ENCODE measurements around the gene DEAF1.
"Not testable (repeated sequence)": the region's sequence is repeated elsewhere in the genome, so short reads cannot be mapped to it uniquely, and the experiment has no call there.

Gene DEAF1

DNA sequence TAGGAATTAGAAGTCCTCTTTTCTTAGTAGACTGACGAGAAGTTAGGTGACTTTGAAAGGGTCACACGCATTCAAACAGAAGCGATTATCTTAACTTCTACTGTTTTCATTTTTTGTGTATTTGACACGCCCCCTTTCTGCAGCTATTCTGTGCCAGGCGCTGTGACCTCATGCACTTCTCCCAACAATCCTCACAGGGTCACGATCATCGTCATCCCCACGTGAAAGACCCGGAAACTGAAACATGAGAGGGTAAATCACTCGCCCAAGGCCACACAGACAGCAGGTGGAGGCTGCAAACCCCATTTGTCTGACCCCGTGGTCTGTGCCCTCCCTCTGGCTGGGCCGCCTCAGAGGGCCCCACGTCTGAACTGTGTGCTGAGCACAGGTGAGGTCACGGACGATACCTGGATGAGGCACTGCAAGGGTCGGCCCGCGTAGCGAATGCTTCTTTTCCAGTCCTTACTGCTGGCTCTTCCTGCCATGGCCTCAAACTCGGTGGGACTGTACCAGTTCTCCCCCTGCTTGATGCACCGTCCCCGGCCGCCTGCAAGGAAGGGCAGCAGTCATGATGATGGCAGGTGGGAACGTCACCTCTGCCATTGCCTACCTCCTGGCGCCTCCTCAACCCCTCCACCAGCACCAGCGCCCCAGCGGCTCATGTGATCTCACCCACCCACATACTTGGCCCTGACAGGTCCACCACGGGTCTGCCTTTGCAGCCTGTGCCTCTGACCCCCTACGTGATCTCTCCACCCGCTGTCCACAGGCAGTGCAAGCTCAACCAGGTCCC, 8.4 kb downstream of the DEAF1 start:
- DNase-seq (ENCODE audit: low read depth in 2 of 2, low spot score in 1 of 2) = no peak

DNA sequence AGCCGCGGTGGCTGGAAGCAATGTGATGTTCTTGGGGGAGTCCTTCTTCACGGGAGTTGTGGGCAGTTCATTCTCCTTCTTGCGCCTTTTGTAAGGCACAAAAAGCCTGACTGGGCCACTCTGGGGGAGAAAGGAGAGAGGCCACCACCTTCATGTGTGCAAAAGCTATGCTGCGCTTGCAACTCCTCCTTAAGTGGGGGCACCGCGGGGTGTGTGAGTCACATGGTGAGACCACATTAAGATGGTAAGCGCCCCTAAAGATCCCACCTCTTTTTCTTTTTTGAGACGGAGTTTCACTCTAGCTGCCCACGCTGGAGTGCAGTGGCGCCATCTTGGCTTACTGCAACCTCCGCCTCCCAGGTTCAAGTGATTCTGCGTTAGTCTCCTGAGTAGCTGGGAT, 14.1 kb downstream of the DEAF1 start:
- DNase-seq (ENCODE audit: low read depth in 2 of 2, low spot score in 1 of 2) = no peak

DNA sequence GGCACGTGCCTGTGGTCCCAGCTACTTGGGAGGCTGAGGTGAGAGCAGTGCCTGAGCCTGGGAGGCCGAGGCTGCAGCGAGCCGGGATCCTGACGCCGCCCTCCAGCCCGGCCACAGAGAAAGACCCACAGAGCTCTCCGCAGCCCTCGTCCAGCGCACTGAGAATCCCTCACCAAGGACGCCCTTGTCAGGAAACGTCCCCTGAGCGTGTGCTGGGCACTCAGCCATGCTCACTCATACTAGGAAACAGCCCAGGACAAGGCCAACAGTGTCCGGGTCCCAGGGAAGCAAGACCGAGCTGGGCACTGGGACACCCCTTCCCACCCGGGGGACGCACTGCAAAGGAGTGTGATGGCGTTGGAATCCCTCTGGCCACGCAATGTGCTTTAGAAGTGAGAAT, 14.5 kb downstream of the DEAF1 start:
- no peak for DNase-seq (ENCODE audit: low read depth in 2 of 2, low spot score in 1 of 2)

DNA sequence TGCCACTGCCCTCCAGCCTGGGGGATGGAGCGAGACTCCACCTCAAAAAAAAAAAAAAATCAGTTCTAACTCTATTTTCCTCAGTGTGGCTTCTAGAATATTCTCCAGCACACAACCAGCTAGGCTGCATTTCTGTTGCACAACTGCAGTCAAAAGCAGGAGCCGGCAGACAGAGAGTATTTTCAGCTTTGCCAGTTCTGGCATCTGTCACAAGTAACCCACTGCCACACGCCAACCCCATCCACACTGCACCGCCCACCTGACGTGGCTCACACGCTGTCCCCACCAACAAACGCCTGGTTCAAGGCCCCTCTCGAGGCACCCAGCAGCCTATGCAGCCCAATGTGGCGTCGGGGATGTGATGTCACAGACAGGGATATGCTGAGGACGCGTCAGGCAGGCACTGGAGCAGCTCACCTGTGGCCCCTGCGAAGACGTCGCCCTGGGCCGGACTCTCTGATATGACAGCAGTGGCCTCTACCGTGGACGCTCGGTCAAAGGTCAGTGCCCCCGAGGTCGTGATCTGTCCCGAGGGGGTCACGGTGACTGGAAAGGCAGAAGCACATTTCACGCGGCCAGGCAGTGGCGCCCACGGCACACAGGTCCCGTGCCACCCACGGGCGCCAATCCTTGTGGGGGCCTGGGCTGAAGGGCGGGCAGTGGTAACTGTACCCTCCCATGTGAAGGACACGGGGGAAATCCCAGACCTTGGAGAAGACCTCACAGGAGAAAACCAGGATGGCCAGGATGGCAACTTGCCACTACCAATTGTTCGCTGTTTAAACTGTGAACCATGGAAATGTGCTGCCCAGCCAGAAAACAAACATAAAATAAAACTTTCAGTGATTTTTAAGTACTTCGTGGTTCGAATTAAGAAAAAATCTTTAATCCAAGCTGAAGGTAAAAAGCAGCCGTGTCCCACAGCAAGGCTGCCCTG, 15.5 kb downstream of the DEAF1 start:
- DNase-seq (ENCODE audit: low read depth in 2 of 2, low spot score in 1 of 2) = no peak

DNA sequence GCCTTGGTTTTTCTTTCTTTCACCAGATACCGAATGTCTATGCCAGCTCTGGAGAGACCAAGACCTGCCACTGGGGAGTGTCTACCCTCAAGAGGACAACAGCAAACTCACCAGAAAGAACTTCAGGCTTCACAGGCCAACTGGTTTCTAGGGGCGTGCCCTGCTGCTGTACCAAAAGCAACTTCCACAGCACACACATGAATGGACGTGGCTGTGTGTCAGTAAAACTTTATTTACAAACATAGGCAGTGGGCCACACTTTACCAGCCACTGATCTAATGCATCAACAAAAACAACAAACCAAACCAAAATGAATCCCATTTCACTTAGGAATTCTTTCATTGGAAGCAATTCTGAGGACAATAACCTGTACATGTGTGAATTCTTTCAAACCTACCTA, 16.7 kb downstream of the DEAF1 start:
- no peak for DNase-seq (ENCODE audit: low read depth in 2 of 2, low spot score in 1 of 2)

DNA sequence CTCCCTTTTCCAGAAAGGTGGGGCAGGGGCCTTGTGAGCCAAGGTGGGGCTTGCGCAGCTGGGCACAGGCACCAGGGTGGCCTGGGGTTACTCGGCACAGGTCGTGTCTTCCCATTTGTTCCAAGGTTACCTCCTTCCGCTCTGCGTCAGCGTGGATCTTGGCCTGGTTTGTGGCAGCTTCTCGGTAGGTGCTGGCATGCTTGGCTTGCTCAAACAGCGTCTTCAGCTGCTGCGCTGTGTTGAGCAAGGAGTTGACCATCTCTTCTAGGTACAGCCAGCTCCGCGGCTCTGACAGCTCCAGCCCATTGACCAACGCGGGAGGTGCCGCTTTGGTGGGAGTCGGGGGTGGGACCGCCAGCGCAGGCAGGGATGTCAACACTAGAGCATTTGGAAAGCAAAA, 20.6 kb downstream of the DEAF1 start:
- no peak for DNase-seq (ENCODE audit: low read depth in 2 of 2, low spot score in 1 of 2)

DNA sequence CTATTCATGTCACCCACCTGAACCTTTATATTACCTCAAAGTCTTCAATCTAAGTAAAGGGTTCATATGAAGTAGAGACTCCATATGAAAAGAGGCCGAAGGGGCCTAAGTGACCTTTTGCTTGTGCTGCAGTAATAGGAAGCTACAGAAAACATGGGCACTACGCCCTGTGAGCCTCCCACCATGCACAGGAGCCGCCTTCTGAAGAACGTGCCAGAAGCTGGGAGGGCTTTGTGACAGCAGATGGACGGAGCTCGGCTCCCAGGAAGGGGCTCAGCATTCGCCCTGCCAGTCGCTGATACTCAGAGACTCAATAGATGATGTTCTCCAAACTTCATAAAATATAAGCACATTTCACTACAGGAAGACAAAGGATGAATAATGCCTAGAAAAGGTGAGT, 21.2 kb downstream of the DEAF1 start:
- no peak for DNase-seq (ENCODE audit: low read depth in 2 of 2, low spot score in 1 of 2)

DNA sequence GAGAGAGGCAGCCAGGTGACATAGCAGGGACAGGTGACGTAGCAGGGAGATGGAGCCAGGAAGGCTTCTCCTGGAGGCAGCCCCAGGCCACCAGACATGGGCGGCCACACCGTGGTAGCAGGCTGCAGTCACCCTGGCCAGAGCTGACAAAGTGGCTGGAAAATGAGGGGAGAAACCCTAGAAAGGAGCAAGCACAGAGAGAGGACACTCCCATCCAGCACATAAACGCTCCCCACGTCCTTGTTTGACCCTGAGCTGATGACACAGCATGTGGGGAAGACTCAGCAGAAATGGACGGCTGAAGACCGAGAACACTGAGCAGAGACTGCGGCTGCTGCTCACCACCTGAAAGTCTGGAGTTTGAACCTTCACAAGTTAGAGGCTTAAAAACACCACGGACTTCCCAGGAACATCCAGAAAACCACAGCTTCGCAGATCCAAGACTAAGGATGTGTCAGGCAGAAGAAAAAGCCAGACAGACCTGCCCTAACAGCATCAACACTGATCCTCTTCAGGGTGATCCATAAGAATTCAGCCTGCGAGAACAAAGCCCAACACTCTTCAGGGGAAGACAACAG, 29.2 kb downstream of the DEAF1 start:
- DNase-seq (ENCODE audit: low read depth in 2 of 2, low spot score in 1 of 2) = no peak

DNA sequence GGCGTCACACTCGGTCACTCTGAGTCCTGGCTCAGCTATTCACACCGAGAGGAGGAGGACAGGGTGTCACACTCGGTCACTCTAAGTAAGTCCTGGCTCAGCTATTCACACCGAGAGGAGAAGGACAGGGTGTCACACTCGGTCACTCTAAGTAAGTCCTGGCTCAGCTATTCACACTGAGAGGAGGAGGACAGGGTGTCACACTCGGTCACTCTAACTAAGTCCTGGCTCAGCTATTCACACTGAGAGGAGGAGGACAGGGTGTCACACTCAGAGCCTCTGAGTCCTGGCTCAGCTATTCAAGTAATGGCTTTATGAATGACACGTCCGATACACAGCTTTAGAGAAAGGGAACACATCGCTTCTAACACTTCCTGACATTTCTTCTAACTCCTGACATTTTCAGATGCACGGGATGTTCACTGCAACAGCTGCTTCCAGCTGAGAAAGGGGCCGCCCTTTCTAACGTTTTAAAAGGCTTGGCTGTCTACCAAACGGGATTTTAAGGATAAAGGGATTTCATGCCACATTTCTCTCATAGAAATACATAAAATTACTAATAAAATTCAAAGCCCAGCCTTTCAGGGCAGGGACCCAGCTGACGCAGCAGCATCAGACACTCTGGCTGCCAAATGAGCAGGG, 29.8 kb downstream of the DEAF1 start:
- DNase-seq (ENCODE audit: low read depth in 2 of 2, low spot score in 1 of 2) = no peak

DNA sequence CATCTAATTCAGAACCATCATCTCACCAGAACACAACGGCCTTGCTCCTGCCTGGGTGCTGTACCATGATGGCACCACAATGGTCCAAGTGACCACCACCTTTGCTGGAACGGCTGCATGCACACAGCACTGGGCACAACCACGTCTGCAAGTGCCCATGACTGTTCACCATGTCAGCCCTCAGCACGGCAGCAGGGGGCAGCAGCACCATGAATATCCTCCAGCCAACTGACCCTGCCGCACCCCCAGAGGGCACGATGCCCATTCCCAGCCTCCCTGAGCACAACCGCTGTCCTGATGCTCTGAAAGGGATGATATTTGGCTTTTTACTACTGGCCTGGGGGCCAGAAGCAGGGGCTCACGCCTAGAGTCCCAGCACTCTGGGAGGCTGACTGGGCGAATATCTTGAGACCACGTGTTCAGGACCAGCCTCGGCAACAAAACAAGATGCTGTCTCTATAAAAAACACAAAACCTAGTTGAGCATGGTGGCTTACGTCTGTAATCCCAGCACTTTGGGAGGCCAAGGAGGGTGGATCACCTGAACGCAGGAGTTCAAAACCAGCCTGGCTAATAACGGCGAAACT, 32.2 kb downstream of the DEAF1 start:
- DNase-seq (ENCODE audit: low read depth in 2 of 2, low spot score in 1 of 2) = no peak

DNA sequence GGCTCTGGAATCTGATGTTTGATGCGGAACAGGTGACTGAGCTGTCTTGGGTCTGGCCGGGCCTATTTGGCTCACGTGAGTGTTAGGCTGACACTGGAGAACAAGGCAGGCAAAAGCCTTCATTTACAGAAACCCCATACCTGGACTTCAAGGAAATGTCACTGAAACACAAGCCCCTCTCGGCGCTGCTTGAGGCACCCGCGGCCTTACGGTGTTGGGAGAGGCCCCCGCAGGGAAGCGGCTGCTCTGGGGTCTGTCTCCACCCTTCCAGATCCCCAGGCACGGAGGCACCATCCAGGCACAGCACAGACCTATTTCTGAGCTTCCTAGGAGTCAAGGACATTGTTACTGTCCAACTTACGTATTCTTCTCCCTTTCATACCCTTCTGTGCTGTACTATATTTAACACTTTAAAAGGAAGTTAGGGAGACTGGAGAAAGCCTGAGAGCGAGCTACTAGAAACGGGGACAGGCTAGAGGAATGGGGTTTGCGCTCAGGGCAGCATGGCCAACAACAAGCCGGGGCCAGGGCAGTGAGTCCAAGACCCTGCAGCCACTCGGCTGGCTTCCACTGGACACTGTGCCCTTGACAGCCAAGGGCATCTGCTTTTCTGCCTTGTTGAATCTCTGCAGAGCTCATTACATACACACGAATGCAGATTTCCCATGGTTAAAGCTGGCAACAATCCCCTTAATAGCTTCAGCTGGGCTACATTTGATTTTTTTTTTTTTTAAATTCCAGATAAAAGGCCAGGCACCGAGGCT, 34.2 kb downstream of the DEAF1 start:
- no peak for DNase-seq (ENCODE audit: low read depth in 2 of 2, low spot score in 1 of 2)

DNA sequence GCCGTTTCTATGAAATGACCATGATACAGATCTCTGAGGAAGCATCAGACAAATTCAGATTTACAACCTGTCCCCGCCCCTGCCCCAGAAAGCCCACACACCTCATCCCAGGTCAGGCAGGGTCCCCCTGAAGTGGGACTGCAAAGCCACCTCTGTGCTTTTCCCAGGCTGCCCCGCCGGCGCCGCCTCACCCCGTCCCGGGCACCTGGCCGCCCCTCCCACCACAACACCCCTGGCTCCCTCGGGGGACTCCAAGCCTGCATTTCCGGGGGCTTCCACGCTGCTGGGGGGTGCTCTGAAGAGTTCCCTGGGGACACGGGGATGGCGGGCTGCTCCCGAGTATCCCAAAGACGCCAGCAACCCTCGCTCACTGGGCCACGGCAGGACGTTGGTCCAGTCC, 34.7 kb downstream of the DEAF1 start:
- DNase-seq (ENCODE audit: low read depth in 2 of 2, low spot score in 1 of 2) = no peak

DNA sequence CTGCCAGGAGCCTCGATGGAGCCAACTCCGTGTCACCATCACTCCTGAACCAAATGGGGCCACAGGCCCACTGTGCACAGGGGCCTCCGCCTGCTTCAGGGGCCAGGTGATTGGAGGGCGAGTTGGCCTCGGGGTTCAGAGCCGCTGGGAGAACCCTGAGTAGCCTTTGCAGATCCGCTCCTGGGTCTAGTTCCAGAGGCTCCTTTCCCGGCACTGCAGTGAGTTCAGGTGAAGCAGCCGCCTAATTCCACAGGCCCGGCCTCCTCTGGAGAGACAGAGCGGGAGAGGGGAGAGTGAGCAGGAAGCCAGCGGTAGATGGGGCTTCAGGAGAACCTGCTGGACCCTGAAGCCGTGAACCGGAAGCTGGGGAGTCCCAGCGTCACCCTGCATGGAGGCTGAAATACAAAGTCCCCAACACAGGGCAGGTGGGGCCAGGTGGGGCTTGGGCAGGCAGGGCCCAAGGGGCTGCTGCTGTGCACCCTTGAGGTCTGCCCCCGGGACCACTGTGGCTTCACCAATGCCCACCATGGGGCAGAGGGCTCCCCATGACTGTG, 35.4 kb downstream of the DEAF1 start:
- no peak for DNase-seq (ENCODE audit: low read depth in 2 of 2, low spot score in 1 of 2)

DNA sequence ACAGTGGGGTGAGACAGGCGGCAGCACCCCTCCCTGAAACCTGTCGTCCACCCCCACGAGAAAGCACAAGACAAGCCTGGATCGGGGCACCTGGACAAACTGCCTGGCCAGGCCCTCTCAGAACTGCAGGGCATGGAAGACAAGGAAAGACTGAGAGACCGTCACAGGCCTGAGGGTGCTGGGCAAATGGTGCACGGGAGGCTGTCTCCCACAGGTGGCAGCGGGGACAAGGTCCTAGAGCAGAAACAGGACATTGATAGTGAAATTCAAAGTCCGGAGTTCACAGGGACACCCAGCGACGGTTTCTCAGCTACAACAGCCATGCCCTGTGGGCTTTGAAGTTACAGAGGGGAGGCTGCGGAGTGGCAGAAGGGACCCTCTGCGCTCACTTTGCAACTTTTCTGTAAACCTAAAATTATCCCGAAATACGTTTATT, 37.3 kb downstream of the DEAF1 start:
- no peak for DNase-seq (ENCODE audit: low read depth in 2 of 2, low spot score in 1 of 2)

DNA sequence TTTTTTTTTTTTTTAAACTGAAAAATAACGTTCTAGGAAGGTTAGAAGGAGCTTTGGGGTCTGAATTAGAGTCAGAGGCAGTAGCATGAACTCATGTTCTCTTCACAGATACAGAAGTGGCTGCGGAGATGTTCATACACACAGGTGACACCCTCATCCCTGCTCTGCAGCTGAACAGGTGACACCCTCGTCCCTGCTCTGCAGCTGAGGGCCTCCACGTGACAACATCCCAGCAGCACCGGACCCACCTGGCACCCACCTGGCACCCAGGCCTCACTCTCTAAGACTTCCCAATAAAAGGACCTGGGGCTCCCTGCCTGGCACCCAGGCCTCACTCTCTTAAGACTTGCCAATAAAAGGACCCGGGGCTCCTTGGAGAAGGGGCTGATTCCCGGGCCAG, 38.2 kb downstream of the DEAF1 start:
- no peak for DNase-seq (ENCODE audit: low read depth in 2 of 2, low spot score in 1 of 2)

DNA sequence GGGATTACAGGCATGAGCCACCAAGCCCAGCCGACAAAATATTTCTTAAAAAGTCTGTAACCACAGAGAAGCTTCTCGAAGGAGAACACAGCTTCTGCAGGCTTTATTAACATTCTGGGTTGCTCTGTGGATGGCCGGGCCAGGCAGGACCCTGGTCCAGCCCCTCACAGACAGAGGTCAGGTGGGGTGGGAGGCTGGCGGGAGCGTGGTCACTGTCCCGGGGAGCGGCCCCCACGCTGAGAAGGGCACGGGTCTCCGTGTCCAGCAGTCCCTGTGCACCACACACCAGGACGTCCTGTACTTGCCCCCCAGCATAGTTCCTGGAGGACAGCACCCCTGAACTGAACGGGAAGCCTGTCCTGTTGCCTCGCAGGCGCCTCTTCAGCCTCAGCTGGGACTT, 38.6 kb downstream of the DEAF1 start:
- no peak for DNase-seq (ENCODE audit: low read depth in 2 of 2, low spot score in 1 of 2)

DNA sequence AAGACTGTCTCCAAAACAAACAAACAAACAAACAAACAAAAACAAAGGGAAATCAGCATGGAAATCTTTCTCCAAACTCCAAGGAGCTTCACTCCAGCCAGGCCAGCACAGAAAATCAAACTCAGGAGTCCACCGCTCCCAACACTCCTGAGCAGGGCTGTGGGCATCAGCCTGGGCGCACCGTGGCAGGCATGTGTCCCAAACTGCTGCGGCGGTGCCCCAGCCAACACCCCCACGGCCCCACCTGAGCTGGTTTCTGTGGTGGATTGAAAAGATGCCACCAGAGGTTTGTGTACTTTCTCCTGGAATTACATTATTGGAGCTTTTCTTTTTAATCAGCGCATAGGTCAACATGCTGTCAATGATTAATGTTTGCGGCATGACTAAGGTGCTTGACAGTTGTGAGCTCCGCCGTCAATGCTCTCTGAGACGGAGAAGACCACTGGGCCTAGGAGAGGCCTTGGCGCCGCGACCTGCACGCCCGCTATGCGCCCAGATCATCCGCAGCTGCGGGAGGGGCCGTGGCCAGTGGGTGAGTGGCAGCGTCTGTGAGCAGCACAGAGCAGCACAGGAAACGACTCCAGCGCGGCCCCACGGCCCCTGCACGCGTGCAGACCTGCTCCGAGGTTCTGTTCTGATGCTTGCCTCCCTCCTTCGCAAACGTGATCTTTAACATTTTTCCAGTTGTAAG, 39.8 kb downstream of the DEAF1 start:
- DNase-seq (ENCODE audit: low read depth in 2 of 2, low spot score in 1 of 2) = no peak

DNA sequence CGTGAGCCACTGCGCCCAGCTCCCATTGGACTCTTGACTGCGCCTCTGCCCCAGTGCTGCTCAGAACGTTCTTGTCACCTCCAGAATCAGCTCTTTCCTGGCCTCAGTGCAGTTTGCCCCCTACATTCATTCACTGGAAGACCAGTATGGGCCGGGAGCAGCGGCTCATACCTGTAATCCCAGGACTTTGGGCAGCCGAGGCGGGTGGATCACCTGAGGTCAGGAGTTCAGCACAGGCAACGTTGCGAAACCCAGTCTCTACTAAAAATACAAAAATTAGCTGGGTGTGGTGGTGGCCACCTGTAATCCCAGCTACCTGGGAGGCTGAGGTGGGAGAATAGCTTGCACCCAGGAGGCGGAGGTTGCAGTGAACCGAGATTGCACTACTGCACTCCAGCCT, 40.6 kb downstream of the DEAF1 start:
- DNase-seq (ENCODE audit: low read depth in 2 of 2, low spot score in 1 of 2) = not testable (repeated sequence)

DNA sequence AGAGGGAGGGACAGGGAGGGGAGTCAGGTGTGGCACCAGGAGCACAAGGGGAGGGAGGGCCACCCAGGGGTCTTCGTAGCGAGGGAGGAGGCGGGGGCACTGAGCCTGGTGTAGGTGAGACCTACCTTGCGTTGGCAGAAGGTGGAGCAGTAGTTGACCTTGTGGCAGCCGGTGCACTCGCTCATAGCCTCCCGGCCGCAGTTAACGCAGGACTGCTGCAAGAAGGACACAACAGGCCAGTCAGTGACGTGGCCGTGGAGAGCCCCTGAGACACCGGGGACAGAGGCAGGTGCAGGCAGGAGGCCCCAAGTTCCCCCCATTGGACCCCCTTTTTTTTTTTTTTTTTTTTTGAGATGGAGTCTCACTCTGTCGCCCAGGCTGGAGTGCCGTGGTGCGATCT, 41.2 kb downstream of the DEAF1 start:
- no peak for DNase-seq (ENCODE audit: low read depth in 2 of 2, low spot score in 1 of 2)
